ENCODE measurements around the gene DENND1B.

Gene DENND1B

GRCh38 chr1:197559655-197560054, 215.6 kb downstream of the DENND1B start:
- Histone ChIP-seq H3K4me1 (ENCODE audit: low read depth, poor library complexity, severe bottlenecking) (peaks cover 6% of the 10 kb centered on the region), H3K79me2 (ENCODE audit: insufficient read depth, low read depth) (no peaks in the 10 kb centered on the region), H3K9ac (no peak overlapping the region), H3K4me2 (no peak overlapping the region; the same call in 1 of the 2 replicates), H3K27me3 (ENCODE audit: insufficient read depth, low read depth) (no peaks in the 10 kb centered on the region), H4K20me1 (ENCODE audit: insufficient read depth) (no peaks in the 10 kb centered on the region), H2AFZ (ENCODE audit: low read depth) (no peak overlapping the region), H3K36me3 (ENCODE audit: insufficient read depth) (no peaks in the 10 kb centered on the region), H3K27ac (no peak overlapping the region), H3K4me3 (IDR thresholded peaks at IDR 0.05; ENCODE audit: insufficient read depth, low read depth, low read length) (no peak overlapping the region)
- TF ChIP-seq CTCF (conservative IDR thresholded peaks at IDR 0.05; ENCODE audit: low read depth, low read length): no peak

DNA sequence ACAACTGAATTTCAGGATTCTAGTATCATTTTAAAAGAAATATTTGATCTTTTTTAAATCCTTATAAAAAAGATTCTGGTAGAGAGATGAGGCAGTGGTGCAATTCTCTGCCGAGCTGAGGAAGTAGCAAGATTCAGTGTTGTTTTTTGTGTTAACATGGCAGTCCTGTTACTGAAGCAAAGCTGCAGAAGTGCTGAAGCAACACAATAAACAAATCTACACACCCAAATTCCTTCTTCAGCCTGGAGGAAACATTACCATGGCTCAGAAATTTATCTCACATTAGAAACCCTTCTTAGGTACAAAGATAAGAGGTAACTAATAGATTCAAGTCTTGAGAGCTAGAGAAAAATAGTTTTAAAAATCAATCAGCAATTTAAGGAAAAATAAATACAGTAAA, 216.0 kb downstream of the DENND1B start:
- TF ChIP-seq CTCF (conservative IDR thresholded peaks at IDR 0.05; ENCODE audit: low read depth, low read length): no peak
- no peak overlapping the region for H3K9ac ChIP-seq
- H4K20me1 ChIP-seq (ENCODE audit: insufficient read depth): no peaks in the 10 kb centered on the region
- no peak overlapping the region for H2AFZ ChIP-seq (ENCODE audit: low read depth)
- no peak overlapping the region for H3K4me3 ChIP-seq (IDR thresholded peaks at IDR 0.05; ENCODE audit: insufficient read depth, low read depth, low read length)
- H3K27me3 ChIP-seq (ENCODE audit: insufficient read depth, low read depth): no peaks in the 10 kb centered on the region
- no peak overlapping the region for H3K4me2 ChIP-seq
- H3K79me2 ChIP-seq (ENCODE audit: insufficient read depth, low read depth): no peaks in the 10 kb centered on the region
- H3K4me1 ChIP-seq (ENCODE audit: low read depth, poor library complexity, severe bottlenecking): peaks cover 6% of the 10 kb centered on the region
- no peak overlapping the region for H3K27ac ChIP-seq
- no peaks in the 10 kb centered on the region for H3K36me3 ChIP-seq (ENCODE audit: insufficient read depth)

GRCh38 chr1:197557302-197557701, 218.0 kb downstream of the DENND1B start:
- Histone ChIP-seq H3K79me2 (ENCODE audit: insufficient read depth, low read depth) (no peaks in the 10 kb centered on the region), H3K27me3 (ENCODE audit: insufficient read depth, low read depth) (no peaks in the 10 kb centered on the region), H2AFZ (ENCODE audit: low read depth) (no peak overlapping the region), H3K4me1 (ENCODE audit: low read depth, poor library complexity, severe bottlenecking) (peaks cover 6% of the 10 kb centered on the region), H3K4me2 (no peak overlapping the region), H3K27ac (no peak overlapping the region), H4K20me1 (ENCODE audit: insufficient read depth) (no peaks in the 10 kb centered on the region), H3K4me3 (IDR thresholded peaks at IDR 0.05; ENCODE audit: insufficient read depth, low read depth, low read length) (no peak overlapping the region), H3K9ac (no peak overlapping the region), H3K36me3 (ENCODE audit: insufficient read depth) (no peaks in the 10 kb centered on the region)
- no peak for TF ChIP-seq CTCF (conservative IDR thresholded peaks at IDR 0.05; ENCODE audit: low read depth, low read length)

GRCh38 chr1:197553281-197553680, 222.0 kb downstream of the DENND1B start:
- Histone ChIP-seq H3K4me1 (ENCODE audit: low read depth, poor library complexity, severe bottlenecking) (no peaks in the 10 kb centered on the region), H3K36me3 (ENCODE audit: insufficient read depth) (no peaks in the 10 kb centered on the region), H2AFZ (ENCODE audit: low read depth) (no peak overlapping the region), H3K4me2 (no peak overlapping the region), H3K79me2 (ENCODE audit: insufficient read depth, low read depth) (no peaks in the 10 kb centered on the region), H3K9ac (no peak overlapping the region), H3K4me3 (IDR thresholded peaks at IDR 0.05; ENCODE audit: insufficient read depth, low read depth, low read length) (no peak overlapping the region), H3K27me3 (ENCODE audit: insufficient read depth, low read depth) (no peaks in the 10 kb centered on the region), H4K20me1 (ENCODE audit: insufficient read depth) (no peaks in the 10 kb centered on the region), H3K27ac (no peak overlapping the region)
- no peak for TF ChIP-seq CTCF (conservative IDR thresholded peaks at IDR 0.05; ENCODE audit: low read depth, low read length)
